Astrocyte of the spinal cord (primary cell): ENCODE measurements around the gene GATD1.
A peak's percentile ranks its signal among the peaks of the same experiment; 100 is the strongest.

Source experiments
- DNase-seq: peaks from one replicate; pipeline ENCODE4 v3.0.0; 2011; ENCODE audit warnings: low read depth, low spot score
- H3K4me3 ChIP-seq: 2 replicates; pipeline ENCODE4 v1.5.1; 2011; ENCODE audit warnings: low read depth, mild to moderate bottlenecking, low read length, moderate library complexity
- in situ Hi-C: cut with HindIII; loops from 2 replicates; pipeline ENCODE4 v1.10.0; 2017; ENCODE audit warnings: low sequenced_read_pairs
- TF ChIP-seq, protein P1 (sequence below): IDR thresholded peaks from 2 replicates; pipeline ENCODE4 v1.5.1; 2012; ENCODE audit warnings: low read depth, mild to moderate bottlenecking, low read length, inconsistent platforms

The GATD1 gene

DNA sequence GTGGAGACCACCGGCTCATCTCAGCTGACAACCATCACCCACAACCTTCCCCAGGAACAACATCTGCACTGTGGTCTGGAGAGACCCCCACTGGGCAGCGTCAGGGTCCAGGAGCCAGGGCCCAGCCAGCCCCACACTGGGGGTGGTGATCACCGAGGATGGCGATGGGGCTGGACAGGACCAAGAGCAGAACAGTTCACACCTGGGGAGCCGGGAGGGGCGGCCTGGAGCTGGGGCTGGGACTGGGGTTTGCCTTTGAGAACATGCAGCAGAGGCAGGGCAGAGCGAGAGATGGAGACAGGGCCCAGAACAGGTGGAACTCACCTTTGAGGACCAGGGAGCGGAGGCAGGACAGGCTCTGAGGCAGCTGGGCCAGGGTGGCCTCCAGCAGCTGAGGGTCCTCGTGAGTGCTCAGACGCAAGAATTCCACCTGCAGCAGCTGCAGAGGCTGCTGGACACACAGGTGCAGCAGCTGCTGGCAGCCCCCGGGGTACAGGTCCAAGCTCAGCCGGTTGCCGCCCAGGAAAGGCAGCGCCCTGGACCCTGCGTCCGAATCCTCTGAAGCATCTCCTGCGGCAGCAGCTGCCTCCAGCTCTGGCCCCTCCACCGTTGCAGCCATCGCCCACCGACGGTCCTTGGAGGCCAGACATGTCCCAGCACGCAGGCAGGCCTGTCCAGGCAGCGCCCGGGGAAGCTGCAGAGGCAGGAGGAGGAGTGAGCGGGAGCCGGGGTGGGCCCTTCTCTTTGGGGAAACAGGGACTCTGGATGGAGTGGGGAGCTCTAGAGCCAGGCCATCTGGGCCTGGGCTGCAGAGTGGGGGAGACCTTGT lies 26.7 kb upstream of the GATD1 start:
- TF ChIP-seq, protein P1, sequence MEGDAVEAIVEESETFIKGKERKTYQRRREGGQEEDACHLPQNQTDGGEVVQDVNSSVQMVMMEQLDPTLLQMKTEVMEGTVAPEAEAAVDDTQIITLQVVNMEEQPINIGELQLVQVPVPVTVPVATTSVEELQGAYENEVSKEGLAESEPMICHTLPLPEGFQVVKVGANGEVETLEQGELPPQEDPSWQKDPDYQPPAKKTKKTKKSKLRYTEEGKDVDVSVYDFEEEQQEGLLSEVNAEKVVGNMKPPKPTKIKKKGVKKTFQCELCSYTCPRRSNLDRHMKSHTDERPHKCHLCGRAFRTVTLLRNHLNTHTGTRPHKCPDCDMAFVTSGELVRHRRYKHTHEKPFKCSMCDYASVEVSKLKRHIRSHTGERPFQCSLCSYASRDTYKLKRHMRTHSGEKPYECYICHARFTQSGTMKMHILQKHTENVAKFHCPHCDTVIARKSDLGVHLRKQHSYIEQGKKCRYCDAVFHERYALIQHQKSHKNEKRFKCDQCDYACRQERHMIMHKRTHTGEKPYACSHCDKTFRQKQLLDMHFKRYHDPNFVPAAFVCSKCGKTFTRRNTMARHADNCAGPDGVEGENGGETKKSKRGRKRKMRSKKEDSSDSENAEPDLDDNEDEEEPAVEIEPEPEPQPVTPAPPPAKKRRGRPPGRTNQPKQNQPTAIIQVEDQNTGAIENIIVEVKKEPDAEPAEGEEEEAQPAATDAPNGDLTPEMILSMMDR = no peak
- DNase-seq = no peak
- in situ Hi-C loops = no loop called here
- H3K4me3 ChIP-seq = peak overlapping the region; percentile 57

DNA sequence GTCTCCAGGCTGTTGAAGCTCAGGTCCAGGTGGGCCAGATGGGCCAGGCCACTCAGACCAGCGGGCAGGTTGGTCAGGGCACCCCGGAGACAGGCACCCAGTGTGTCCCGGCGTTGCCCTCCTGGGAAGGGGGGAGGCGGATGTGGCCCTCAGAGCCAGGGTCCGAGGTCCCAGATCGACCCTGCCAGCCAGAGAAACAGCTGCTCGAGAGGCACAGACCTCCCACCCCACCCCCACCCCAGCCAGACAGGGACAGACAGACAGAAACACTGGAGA lies 26.1 kb upstream of the GATD1 start:
- DNase-seq = no peak
- H3K4me3 ChIP-seq = no peak overlapping the region
- in situ Hi-C loops = no loop called here
- TF ChIP-seq, protein P1 = no peak

DNA sequence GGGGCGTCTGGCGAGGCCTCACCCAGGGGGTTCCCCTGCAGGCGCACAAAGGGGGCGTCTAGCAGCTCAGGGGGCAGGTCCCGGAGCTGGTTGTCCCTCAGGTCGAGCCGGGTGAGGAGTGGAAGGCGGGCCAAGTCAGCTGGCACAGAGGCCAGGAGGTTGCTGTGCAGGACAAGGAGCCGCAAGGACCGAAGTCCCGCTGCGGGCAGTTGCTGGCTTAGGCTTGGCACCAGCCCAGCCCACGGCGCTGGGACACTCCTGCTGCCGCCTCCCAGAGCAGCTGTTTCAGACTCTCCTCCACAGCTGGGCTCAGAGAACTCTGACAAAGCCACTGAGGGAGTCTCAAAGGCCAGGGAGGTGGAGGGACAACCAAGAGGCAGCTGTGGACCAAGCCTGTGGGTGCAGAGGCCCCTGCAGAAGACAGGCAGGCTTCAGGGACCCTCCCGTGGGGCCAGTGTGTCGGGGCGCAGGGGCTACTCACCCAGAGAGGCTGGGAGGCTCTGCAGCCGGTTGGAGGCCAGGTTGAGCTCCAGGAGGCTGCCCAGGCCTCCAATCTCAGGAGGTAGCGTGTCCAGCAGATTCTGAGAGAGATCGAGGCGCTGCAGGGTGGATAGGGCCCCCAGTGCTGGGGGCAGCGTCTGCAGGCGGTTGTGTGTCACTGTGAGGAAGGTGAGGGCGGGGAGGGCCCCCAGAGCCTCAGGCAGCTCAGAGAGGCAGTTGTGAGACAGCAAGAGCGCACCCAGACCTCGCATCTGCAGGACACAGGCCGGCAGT lies 25.6 kb upstream of the GATD1 start:
- no peak for DNase-seq
- in situ Hi-C loops = no loop called here
- no peak overlapping the region for H3K4me3 ChIP-seq
- TF ChIP-seq, protein P1 = no peak

DNA sequence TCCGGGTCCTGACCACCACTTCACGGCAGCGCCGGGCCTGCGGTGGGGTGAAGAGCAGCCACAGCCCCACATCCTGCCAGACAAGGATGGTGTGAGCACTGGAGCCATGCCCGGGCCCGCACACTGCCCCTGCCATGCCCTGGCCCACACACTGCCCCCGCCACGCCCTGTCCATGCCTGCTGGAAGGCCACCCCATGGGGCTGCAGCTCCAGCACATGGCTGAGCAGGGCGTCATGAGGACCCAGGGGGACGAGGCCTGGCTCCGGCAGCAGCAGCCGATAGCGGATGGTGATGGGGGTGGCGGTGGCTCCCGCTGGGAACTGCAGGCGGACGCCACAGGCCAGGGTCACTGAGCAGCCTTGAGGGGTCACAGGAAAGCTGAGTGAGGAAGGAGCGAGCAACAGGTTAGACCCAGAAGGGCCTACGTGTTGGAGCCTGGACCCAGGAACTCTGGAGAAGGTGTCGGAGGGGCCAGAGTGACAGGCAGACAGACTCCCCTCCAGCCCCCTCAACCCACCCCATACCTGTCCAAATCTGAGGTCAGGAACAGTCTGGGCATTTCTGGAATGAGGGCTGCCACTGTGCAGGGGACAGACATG lies 24.8 kb upstream of the GATD1 start:
- no peak overlapping the region for H3K4me3 ChIP-seq
- in situ Hi-C loops = no loop called here
- TF ChIP-seq, protein P1 = no peak
- DNase-seq = no peak

DNA sequence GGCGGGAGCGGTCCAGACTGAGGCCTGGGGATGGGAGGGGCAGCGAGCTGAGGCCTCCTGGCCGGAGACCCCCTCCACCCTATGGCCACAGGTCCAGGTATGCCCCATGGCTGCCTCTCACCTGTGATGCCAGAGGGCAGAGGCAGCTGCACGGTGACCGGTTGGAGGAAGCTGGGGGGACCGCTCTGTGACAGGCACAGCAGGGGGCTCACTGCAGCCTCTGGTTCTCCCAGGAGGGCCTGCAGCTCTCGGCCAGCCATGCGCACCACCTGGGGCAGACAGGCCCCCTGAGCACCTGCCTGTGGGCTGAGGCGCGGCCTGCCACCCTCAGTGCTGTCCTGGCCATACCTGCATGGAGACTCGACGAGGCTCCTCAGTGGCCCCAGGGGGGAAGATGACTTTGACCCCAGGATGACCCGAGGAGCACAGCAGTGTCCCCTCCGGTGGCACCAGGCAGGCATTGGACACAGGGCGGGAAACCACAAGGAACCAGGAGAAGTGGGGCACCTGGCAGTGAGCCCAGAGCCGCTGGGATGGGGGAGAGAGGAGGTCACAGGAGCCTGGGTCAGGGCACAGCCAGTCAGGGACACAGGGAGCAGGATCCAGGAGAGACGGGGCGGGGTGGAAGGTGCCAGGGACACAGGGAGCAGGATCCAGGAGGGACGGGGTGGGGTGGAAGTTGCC lies 24.0 kb upstream of the GATD1 start:
- no peak overlapping the region for H3K4me3 ChIP-seq
- in situ Hi-C loops = no loop called here
- TF ChIP-seq, protein P1 = no peak
- DNase-seq = no peak

DNA sequence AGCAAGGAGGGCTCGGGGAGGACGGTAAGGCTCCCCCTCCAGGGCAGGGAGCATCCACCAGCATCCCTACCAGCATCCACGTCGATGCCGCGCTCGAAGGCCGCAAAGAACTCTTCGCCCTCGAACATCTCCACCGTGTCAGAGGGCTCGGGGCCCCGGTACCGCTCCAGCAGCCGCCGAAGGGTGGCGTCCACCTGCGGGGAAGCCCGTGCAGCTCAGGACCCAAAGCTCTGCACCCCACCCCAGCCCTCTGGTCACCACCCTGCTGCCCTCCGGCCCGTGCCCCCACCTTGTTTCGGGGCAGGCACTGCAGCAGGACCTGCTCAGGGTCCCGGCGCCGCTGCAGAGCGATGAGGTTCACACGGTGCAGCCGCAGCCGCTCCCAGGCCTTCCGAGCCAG lies 23.2 kb upstream of the GATD1 start:
- TF ChIP-seq, protein P1 = no peak
- H3K4me3 ChIP-seq = no peak overlapping the region
- DNase-seq = no peak
- in situ Hi-C loops = no loop called here
